ENCODE results near the gene DUSP8.

DUSP8 gene

DNA sequence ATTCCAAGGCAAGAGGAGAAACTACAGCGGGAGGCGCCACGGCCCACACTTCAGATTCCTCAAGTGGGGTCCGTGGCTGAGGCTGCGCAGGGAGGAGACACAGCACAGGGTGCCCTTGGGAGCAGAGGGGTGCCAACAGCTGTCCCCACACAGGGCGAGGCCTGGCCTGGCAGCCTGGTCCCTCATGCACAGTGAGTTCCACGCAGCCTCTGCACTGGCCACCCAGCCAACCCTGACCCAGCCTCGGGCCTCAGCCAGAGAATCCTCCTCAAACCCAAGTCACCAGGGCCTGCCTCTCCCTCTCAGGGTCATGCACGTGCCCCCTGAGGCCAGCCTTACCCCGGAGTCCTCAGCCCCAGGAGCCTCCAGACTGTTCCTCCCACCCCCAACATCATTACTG, 63.1 kb downstream of the DUSP8 start:
- no peaks in the 10 kb centered on the region for H3K79me2 ChIP-seq (ENCODE audit: insufficient read depth, low read length)
- H3K27me3 ChIP-seq (ENCODE audit: insufficient read depth, low read length), result no peaks in the 10 kb centered on the region
- no peaks in the 10 kb centered on the region; the same call in 1 of the 2 replicates for H3K36me3 ChIP-seq (ENCODE audit: insufficient read depth, low read length)
- H2AFZ ChIP-seq (ENCODE audit: low read length), result no peak overlapping the region
- peaks cover 6% of the 10 kb centered on the region for H3K4me1 ChIP-seq (ENCODE audit: insufficient read depth, low read length, severe bottlenecking)
- TF ChIP-seq EZH2 (IDR thresholded peaks at IDR 0.05; ENCODE audit: borderline replicate concordance, low read length) (no peak), CTCF (IDR thresholded peaks at IDR 0.05; ENCODE audit: low read length) (no peak)
- H3K9me2 ChIP-seq (ENCODE audit: low read depth, low read length), result no peaks in the 10 kb centered on the region
- no peaks in the 10 kb centered on the region for H3K9me3 ChIP-seq (ENCODE audit: low read length)
- H3K9ac ChIP-seq (ENCODE audit: low read length), result no peak overlapping the region
- no peak overlapping the region for H3K4me3 ChIP-seq (ENCODE audit: low read depth, low read length, poor library complexity, severe bottlenecking)
- H3F3A ChIP-seq (ENCODE audit: insufficient read depth, low read length), result peaks cover 8% of the 10 kb centered on the region
- H4K20me1 ChIP-seq (ENCODE audit: insufficient read depth, low read length), result no peaks in the 10 kb centered on the region
- no peak overlapping the region for H3K27ac ChIP-seq (ENCODE audit: low read depth, low read length, poor library complexity, severe bottlenecking)
- H3K4me2 ChIP-seq (ENCODE audit: low read length), result no peak overlapping the region

DNA sequence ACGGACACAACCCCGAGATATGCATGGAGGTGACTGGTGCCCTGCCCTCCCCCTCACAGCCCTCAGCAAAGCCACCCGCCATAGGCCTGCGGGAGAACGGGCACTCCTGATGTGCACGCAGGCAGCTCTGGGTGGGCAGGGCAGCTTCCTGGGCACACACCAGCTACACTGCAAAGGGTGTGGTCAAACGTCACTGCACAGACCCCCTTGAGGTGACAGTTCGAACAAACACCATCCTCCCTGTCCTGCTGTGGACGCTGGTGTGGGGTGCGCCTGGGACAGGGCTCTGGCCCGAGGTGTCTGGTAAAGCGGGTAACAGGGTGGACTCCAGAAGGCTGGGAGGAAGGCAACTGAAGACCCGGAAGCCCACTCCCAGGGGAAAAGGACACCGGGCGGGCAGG, 63.6 kb downstream of the DUSP8 start:
- no peak overlapping the region for H3K9ac ChIP-seq (ENCODE audit: low read length)
- H3K36me3 ChIP-seq (ENCODE audit: insufficient read depth, low read length), result no peaks in the 10 kb centered on the region; the same call in 1 of the 2 replicates
- no peaks in the 10 kb centered on the region for H4K20me1 ChIP-seq (ENCODE audit: insufficient read depth, low read length)
- H2AFZ ChIP-seq (ENCODE audit: low read length), result no peak overlapping the region
- no peaks in the 10 kb centered on the region for H3K79me2 ChIP-seq (ENCODE audit: insufficient read depth, low read length)
- no peak overlapping the region for H3K4me2 ChIP-seq (ENCODE audit: low read length)
- no peaks in the 10 kb centered on the region for H3K9me2 ChIP-seq (ENCODE audit: low read depth, low read length)
- H3K27ac ChIP-seq (ENCODE audit: low read depth, low read length, poor library complexity, severe bottlenecking), result no peak overlapping the region
- TF ChIP-seq EZH2 (IDR thresholded peaks at IDR 0.05; ENCODE audit: borderline replicate concordance, low read length) (no peak), CTCF (IDR thresholded peaks at IDR 0.05; ENCODE audit: low read length) (no peak)
- H3K4me3 ChIP-seq (ENCODE audit: low read depth, low read length, poor library complexity, severe bottlenecking), result no peak overlapping the region
- no peaks in the 10 kb centered on the region for H3K9me3 ChIP-seq (ENCODE audit: low read length)
- H3F3A ChIP-seq (ENCODE audit: insufficient read depth, low read length), result peaks cover 8% of the 10 kb centered on the region
- no peaks in the 10 kb centered on the region for H3K27me3 ChIP-seq (ENCODE audit: insufficient read depth, low read length)
- H3K4me1 ChIP-seq (ENCODE audit: insufficient read depth, low read length, severe bottlenecking), result peaks cover 6% of the 10 kb centered on the region

DNA sequence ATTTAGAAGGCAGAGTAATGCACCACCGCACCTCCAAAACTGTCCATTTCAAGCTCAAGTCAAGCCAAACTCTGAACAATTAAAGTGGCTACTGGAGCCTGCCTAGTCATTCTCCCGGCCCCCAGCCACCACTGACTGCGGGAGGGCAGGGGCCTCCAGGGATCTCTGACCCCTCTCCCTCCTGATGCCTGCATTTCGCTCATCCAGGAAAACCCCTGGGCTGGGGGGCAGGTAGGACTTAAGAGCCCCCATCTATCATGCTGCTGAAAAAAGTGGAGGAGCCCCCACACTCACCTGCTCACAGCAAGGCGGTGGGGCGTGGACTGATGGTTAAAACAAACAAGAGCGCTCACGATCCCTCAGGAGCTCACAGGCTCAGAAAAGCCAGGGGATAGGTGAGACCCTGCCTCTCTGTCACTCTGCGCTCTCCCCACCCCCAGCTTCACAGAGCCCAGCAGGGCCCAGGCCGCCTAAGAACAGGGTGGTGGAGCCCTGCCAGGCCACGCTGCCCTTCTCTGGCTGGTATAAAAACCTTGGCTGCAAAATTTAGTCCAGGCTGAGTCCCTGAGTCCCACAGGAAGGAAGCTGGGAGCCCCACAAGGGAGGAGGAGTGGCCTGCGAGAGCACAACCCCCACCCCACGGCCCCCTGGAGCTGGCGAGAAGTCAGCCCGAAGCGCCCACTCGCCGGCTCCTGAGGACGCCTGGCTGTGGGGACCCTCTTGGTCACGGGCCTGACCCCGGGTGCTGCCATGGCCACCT, 64.5 kb downstream of the DUSP8 start:
- Histone ChIP-seq H3K9me2 (ENCODE audit: low read depth, low read length) (no peaks in the 10 kb centered on the region), H4K20me1 (ENCODE audit: insufficient read depth, low read length) (no peaks in the 10 kb centered on the region), H3F3A (ENCODE audit: insufficient read depth, low read length) (peaks cover 8% of the 10 kb centered on the region), H3K9me3 (ENCODE audit: low read length) (no peaks in the 10 kb centered on the region), H3K79me2 (ENCODE audit: insufficient read depth, low read length) (no peaks in the 10 kb centered on the region), H3K9ac (ENCODE audit: low read length) (no peak overlapping the region), H3K4me2 (ENCODE audit: low read length) (no peak overlapping the region), H3K4me3 (ENCODE audit: low read depth, low read length, poor library complexity, severe bottlenecking) (no peak overlapping the region), H3K36me3 (ENCODE audit: insufficient read depth, low read length) (no peaks in the 10 kb centered on the region; the same call in 1 of the 2 replicates), H3K27me3 (ENCODE audit: insufficient read depth, low read length) (no peaks in the 10 kb centered on the region), H2AFZ (ENCODE audit: low read length) (no peak overlapping the region), H3K4me1 (ENCODE audit: insufficient read depth, low read length, severe bottlenecking) (peaks cover 6% of the 10 kb centered on the region), H3K27ac (ENCODE audit: low read depth, low read length, poor library complexity, severe bottlenecking) (no peak overlapping the region)
- TF ChIP-seq CTCF (IDR thresholded peaks at IDR 0.05; ENCODE audit: low read length) (no peak), EZH2 (IDR thresholded peaks at IDR 0.05; ENCODE audit: borderline replicate concordance, low read length) (no peak)

Measured in OCI-LY1 (cell line).